HEK293T (cell line): Measurements from ENCODE around the gene OTC.

ENCODE experiments used
- FOXM1 ChIP-seq: fragments of 450-650 bp; IDR thresholded peaks from 2 replicates; pipeline ENCODE4 v1.6.1; 2017; ENCODE audit warnings: mild to moderate bottlenecking, borderline replicate concordance
- HDGF ChIP-seq: fragments of 450-650 bp; IDR thresholded peaks from 2 replicates; pipeline ENCODE4 v1.6.1; 2017; ENCODE audit warnings: antibody characterized with exemption, borderline replicate concordance

GRCh38 chrX:38318196-38318595 lies 34.2 kb upstream of the OTC start:
- no peak for TF ChIP-seq FOXM1
- no peak for TF ChIP-seq HDGF
